A673 (cell line): ENCODE results near the gene IL22RA1. TPM values are rescaled to one million over a fixed set of nuclear protein-coding genes. Genes with fewer than 3 reads are reported as not detected.

ENCODE experiments used
- BruUV-seq: library from RNA; stranded (reverse); fragments of 400-500 nt; replicated peaks from 2 replicates; lab custom pipeline; 2021; lab: Mats Ljungman, UMichigan
- CTCF ChIA-PET: fragments of 300-600 bp; sonication (Branson Sonifier 250); formaldehyde crosslinking; loops from one replicate; lab custom pipeline; 2022; ENCODE audit warnings: antibody characterized with exemption; lab: Charles Lee
- POLR2A ChIA-PET: fragments of 300-600 bp; sonication (Branson Sonifier 250); formaldehyde crosslinking; loops from one replicate; lab custom pipeline; 2022; ENCODE audit warnings: antibody characterized with exemption; ENCODE audit not compliant: low non-redundant PET; lab: Charles Lee
- DNase-seq: peaks from one replicate; pipeline ENCODE4 v3.0.0-alpha.2; 2015; ENCODE audit warnings: low spot score
- H3K27ac ChIP-seq: fragments of 200-600 bp; sonication (generic); 2 replicates; pipeline ENCODE4 v1.5.1; 2016; ENCODE audit warnings: mixed run types, low read depth, mild to moderate bottlenecking, mixed read lengths, antibody characterized with exemption, low read length; ENCODE audit not compliant: poor library complexity, severe bottlenecking
- H3K27me3 ChIP-seq: fragments of 200-600 bp; sonication (generic); replicated peaks from 2 replicates; pipeline ENCODE4 v1.6.1; 2017; ENCODE audit warnings: mixed run types, low read depth, mild to moderate bottlenecking, mixed read lengths, antibody characterized with exemption, low read length; ENCODE audit not compliant: insufficient read depth, poor library complexity
- H3K36me3 ChIP-seq: fragments of 200-600 bp; sonication (generic); 2 replicates; pipeline ENCODE4 v1.6.1; 2016; ENCODE audit warnings: mixed run types, mild to moderate bottlenecking, mixed read lengths, antibody characterized with exemption, low read length; ENCODE audit not compliant: insufficient read depth, poor library complexity, severe bottlenecking
- H3K4me1 ChIP-seq: fragments of 200-600 bp; sonication (generic); 2 replicates; pipeline ENCODE4 v1.6.1; 2017; ENCODE audit warnings: mixed run types, mild to moderate bottlenecking, mixed read lengths, antibody characterized with exemption, low read length; ENCODE audit not compliant: insufficient read depth, poor library complexity, severe bottlenecking
- H3K4me3 ChIP-seq: fragments of 200-600 bp; sonication (generic); 2 replicates; pipeline ENCODE4 v1.5.1; 2016; ENCODE audit warnings: low read depth, mixed run types, mild to moderate bottlenecking, mixed read lengths, low read length; ENCODE audit not compliant: poor library complexity, severe bottlenecking
- H3K9me3 ChIP-seq: fragments of 200-600 bp; sonication (generic); 2 replicates; pipeline ENCODE4 v1.6.1; 2016; ENCODE audit warnings: mixed run types, low read depth, mild to moderate bottlenecking, mixed read lengths, antibody characterized with exemption, low read length; ENCODE audit not compliant: poor library complexity, severe bottlenecking
- EZH2 ChIP-seq: fragments of 200-600 bp; sonication (generic); IDR thresholded peaks from 2 replicates; pipeline ENCODE4 v1.6.1; 2017; ENCODE audit warnings: borderline replicate concordance, low read depth, mild to moderate bottlenecking, mixed read lengths, antibody characterized with exemption, low read length; ENCODE audit not compliant: poor library complexity, severe bottlenecking
- intact Hi-C: fragments of 100-400 bp; cut with micrococcal nuclease; formaldehyde crosslinking; loops from one replicate; pipeline ENCODE4 v1.10.0; 2022; ENCODE audit not compliant: unreplicated experiment
- total RNA-seq: library from RNA; stranded (reverse); gene quantifications from 2 replicates; pipeline ENCODE4 v1.2.3, GENCODE V29; 2021
- TF ChIP-seq, protein P1 (sequence below): fragments of 300-800, 200-600 bp; sonication (generic); conservative IDR thresholded peaks from 2 replicates; pipeline ENCODE4 v1.5.1; 2017; ENCODE audit warnings: low read depth, mild to moderate bottlenecking, antibody characterized with exemption, low read length, moderate library complexity, mixed read lengths

IL22RA1 gene
- total RNA-seq, 1 experiment from 2014 or later: 0.24 TPM

DNA sequence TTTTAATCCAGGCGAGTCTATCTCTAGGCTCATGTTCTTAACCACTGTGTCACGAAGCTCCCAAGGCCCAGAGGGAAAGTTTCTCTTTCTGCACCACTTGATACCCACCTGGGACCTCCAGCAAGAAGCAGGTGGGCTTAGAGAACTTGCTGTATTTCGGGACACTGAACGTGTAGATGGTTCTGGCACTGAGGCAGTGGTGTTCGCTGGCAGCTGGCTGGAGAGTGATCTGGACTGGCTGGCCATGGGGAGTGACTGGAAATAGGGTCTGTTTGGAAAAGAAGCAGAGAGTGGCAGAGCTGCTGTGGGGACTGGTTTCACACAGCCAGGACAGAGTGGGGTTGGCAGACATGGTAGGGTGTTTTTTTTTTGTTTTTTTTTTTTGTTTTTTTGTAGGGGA is 16.4 kb upstream of the IL22RA1 start:
- TF ChIP-seq, protein P1, sequence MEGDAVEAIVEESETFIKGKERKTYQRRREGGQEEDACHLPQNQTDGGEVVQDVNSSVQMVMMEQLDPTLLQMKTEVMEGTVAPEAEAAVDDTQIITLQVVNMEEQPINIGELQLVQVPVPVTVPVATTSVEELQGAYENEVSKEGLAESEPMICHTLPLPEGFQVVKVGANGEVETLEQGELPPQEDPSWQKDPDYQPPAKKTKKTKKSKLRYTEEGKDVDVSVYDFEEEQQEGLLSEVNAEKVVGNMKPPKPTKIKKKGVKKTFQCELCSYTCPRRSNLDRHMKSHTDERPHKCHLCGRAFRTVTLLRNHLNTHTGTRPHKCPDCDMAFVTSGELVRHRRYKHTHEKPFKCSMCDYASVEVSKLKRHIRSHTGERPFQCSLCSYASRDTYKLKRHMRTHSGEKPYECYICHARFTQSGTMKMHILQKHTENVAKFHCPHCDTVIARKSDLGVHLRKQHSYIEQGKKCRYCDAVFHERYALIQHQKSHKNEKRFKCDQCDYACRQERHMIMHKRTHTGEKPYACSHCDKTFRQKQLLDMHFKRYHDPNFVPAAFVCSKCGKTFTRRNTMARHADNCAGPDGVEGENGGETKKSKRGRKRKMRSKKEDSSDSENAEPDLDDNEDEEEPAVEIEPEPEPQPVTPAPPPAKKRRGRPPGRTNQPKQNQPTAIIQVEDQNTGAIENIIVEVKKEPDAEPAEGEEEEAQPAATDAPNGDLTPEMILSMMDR: no peak
- TF ChIP-seq EZH2: no peak
- Histone ChIP-seq H3K4me1 (no peaks in the 10 kb centered on the region), H3K9me3 (no peaks in the 10 kb centered on the region), H3K27me3 (no peaks in the 10 kb centered on the region), H3K36me3 (no peaks in the 10 kb centered on the region), H3K27ac (no peak overlapping the region), H3K4me3 (no peak overlapping the region)
- no TSS peak for BruUV-seq
- POLR2A ChIA-PET: no interaction called here
- no peak for DNase-seq
- intact Hi-C loops: no loop called here
- CTCF ChIA-PET: interaction anchor here (0.5 kb wide), 1 partner anchor 89 kb away, joined by 6 read pairs; no protein-coding TSS in a partner anchor

DNA sequence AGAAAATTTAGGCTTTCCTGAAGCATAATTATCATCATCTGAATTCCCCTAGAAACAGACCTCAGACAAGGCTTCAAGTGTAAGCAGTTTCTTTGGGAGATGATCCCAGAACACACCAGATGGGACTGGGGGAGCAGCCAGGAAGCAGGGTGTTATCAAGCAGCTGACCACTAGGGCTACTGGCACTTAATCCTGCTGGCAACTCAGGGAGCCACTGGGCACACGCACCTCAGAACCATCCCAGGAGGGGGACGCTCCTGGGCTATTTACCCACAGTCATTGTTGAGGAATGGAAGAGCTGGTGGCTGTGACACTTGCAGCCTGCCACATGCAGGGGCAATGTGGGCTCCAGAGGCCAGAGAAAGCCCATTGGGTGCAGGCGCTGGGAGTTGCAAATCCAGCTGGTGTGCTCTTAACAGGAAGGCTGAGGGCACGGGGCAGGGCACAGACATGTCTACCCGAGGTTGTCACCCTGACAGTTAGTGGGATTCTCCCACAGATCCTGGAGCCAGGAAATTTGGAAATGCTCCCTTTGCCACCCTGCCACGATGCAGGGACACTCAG is 15.1 kb upstream of the IL22RA1 start:
- Histone ChIP-seq H3K4me1 (no peaks in the 10 kb centered on the region), H3K27ac (no peak overlapping the region), H3K36me3 (no peaks in the 10 kb centered on the region), H3K27me3 (no peaks in the 10 kb centered on the region), H3K4me3 (no peak overlapping the region), H3K9me3 (no peaks in the 10 kb centered on the region)
- DNase-seq: no peak
- CTCF ChIA-PET: no interaction called here
- POLR2A ChIA-PET: no interaction called here
- intact Hi-C loops: no loop called here
- BruUV-seq: no TSS peak
- TF ChIP-seq, protein P1: peak; percentile 17; the same call in 1 of the 2 replicates
- TF ChIP-seq EZH2: no peak

DNA sequence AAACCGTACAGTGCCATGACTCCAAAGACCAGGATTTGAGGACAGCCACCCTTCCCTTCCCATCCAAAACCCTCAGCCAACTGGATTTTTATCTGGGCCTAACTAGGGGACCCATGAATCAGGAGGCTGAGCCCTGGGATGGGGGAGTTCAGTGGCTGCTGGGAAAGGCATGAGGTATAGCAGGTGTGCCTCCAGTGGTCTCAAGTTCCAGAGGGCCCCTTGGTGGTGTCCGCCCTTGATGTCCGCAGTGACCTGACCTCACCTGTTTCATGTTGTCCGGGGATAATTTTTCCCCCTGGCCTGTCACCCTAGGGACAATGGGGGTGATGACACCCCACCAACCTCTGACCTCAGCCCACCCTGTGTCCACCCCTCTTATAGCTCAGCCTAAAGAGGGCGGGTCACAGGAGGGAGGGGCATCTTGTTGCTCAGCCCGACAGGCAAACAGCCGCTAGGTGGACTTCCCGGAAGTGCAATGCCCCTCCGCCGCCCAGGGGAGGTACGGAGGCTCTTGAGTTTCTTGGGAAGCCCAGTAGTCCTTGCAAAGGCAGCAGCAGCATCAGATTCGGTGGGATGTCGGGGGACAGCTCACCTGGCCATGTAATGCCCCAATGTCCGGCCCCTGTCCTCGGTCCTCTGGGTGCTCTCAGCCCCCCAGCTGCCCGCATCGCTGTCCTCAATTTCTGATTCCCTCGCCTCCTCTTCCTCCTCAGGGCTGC is 13.8 kb upstream of the IL22RA1 start:
- Histone ChIP-seq H3K36me3 (no peaks in the 10 kb centered on the region), H3K4me1 (no peaks in the 10 kb centered on the region), H3K27me3 (no peaks in the 10 kb centered on the region), H3K27ac (no peak overlapping the region), H3K9me3 (no peaks in the 10 kb centered on the region), H3K4me3 (no peak overlapping the region)
- BruUV-seq: no TSS peak
- TF ChIP-seq, protein P1: no peak
- TF ChIP-seq EZH2: no peak
- no peak for DNase-seq
- ChIA-PET POLR2A (no interaction called here), CTCF (no interaction called here)
- intact Hi-C loops: no loop called here
